Natural killer cell (primary cell): ENCODE data around the gene PSMG1. TPM values are rescaled to one million over a fixed set of nuclear protein-coding genes. Genes with fewer than 3 reads are reported as not detected.

Source experiments
- ATAC-seq, 3 donors: fragments of 150-1000 bp in 2 of 3; fragments of 200-7000 bp in 1 of 3; cut with Tn5 transposase; 1 replicate in 1 of 3; 2 replicates in 2 of 3; pipeline ENCODE4 v1.10.0; 2021; ENCODE audit warnings: mild to moderate bottlenecking in 2 of 3, moderate library complexity in 2 of 3
- DNase-seq, 2 donors: peaks; one replicate each; pipeline versions ENCODE4 v3.0.0 to v3.0.0-alpha.2; 2013 to 2021; ENCODE audit warnings: mixed read lengths in 1 of 2
- H3K27ac ChIP-seq: one replicate; pipeline ENCODE4 v1.5.1; 2013; ENCODE audit warnings: mild to moderate bottlenecking, low read length
- H3K27me3 ChIP-seq: one replicate; pipeline ENCODE4 v1.6.1; 2013; ENCODE audit warnings: low read length; ENCODE audit not compliant: control insufficient read depth, insufficient read depth
- H3K36me3 ChIP-seq: one replicate; pipeline ENCODE4 v1.6.1; 2013; ENCODE audit warnings: low read length; ENCODE audit not compliant: control insufficient read depth, insufficient read depth
- H3K4me1 ChIP-seq: one replicate; pipeline ENCODE4 v1.6.1; 2013; ENCODE audit warnings: low read length; ENCODE audit not compliant: control insufficient read depth, insufficient read depth
- H3K4me3 ChIP-seq: one replicate; pipeline ENCODE4 v1.5.1; 2013; ENCODE audit warnings: low read length
- H3K9me3 ChIP-seq: one replicate; pipeline ENCODE4 v1.6.1; 2013; ENCODE audit warnings: low read length; ENCODE audit not compliant: control insufficient read depth, insufficient read depth
- H3K27ac Mint-ChIP-seq, 2 donors: one replicate each; pipeline ENCODE4 v1.8.0; 2022; ENCODE audit warnings: mild to moderate bottlenecking in 2 of 2, mixed read lengths in 2 of 2, moderate library complexity in 1 of 2
- H3K27me3 Mint-ChIP-seq, 2 donors: one replicate each; pipeline ENCODE4 v1.8.0; 2022; ENCODE audit warnings: low read depth in 2 of 2, mixed read lengths in 2 of 2
- H3K36me3 Mint-ChIP-seq: one replicate; pipeline ENCODE4 v1.8.0; 2022; ENCODE audit warnings: mixed read lengths
- H3K4me1 Mint-ChIP-seq, 2 donors: one replicate each; pipeline ENCODE4 v1.8.0; 2022; ENCODE audit warnings: mixed read lengths in 2 of 2
- H3K4me3 Mint-ChIP-seq: one replicate; pipeline ENCODE4 v1.8.0; 2022; ENCODE audit warnings: mild to moderate bottlenecking, moderate library complexity, mixed read lengths
- H3K9me3 Mint-ChIP-seq, 2 donors: one replicate each; pipeline ENCODE4 v1.8.0; 2022; ENCODE audit warnings: mixed read lengths in 2 of 2
- CTCF ChIP-seq: fragments of 200-600 bp; IDR thresholded peaks from one replicate; pipeline ENCODE4 v1.8.0; 2022; ENCODE audit warnings: antibody characterized with exemption
- WGBS: methylation state at CpG from one replicate; pipeline ENCODE4 v1.1.7; 2013; ENCODE audit warnings: missing lambda C conversion rate; ENCODE audit not compliant: insufficient coverage; 5-methylcytosine and 5-hydroxymethylcytosine counted together
- intact Hi-C: fragments of 100-400 bp; cut with micrococcal nuclease; formaldehyde crosslinking; loops from one replicate; pipeline ENCODE4 v1.14.2; 2022
- total RNA-seq, 4 donors: library from RNA; stranded (reverse); fragments of 120-200 nt in 1 of 4; gene quantifications; one replicate each; pipeline versions ENCODE4 v1.2.3 to v1.2.4, GENCODE V29; 2013 to 2022

Gene PSMG1
- total RNA-seq, 3 donors from 2014 or later (not counting 1 experiment from before 2014, with no cell fraction given): 11.3 to 12.1 (median 12.0) TPM

GRCh38 chr21:39184050-39184980 lies 1.1 kb upstream of the PSMG1 start:
- no peaks in the 10 kb centered on the region for H3K9me3 ChIP-seq
- H3K36me3 Mint-ChIP-seq: no peaks in the 10 kb centered on the region
- H3K4me3 Mint-ChIP-seq: peak overlapping the region; percentile 98
- intact Hi-C loops: loop anchor here (5.0 kb wide), 1 partner anchor 263 kb away; the partner anchor contains the start of gene LCA5L
- peaks cover 29 to 48% of the 10 kb centered on the region in 2 donors for H3K4me1 Mint-ChIP-seq
- no peak for ATAC-seq
- no peaks in the 10 kb centered on the region for H3K36me3 ChIP-seq
- H3K9me3 Mint-ChIP-seq: no peaks in the 10 kb centered on the region
- 9% methylated on average over 21 of the region's 22 CpGs for WGBS
- H3K4me1 ChIP-seq: peaks cover 8% of the 10 kb centered on the region
- TF ChIP-seq CTCF: no peak
- DNase-seq: peak in 1 of 2 donors; percentile 38
- no peaks in the 10 kb centered on the region for H3K27me3 Mint-ChIP-seq
- peak overlapping the region; percentile 81 for H3K27ac ChIP-seq
- H3K27me3 ChIP-seq: no peaks in the 10 kb centered on the region
- peak overlapping the region; percentile 83 for H3K4me3 ChIP-seq
- H3K27ac Mint-ChIP-seq: peak overlapping the region; percentile 93 to 95

- WGBS: 2% methylated on average over 51 of the region's 51 CpGs
- H3K27ac ChIP-seq: peak overlapping the region; percentile 81
- no peaks in the 10 kb centered on the region for H3K27me3 Mint-ChIP-seq
Measured at GRCh38 chr21:39182484-39183271, 573 bp downstream of the PSMG1 start.

GRCh38 chr21:39182016-39182415 lies 1.2 kb downstream of the PSMG1 start:
- no peak for TF ChIP-seq CTCF
- H3K4me3 Mint-ChIP-seq: peak overlapping the region; percentile 98
- no peaks in the 10 kb centered on the region for H3K36me3 Mint-ChIP-seq
- H3K27me3 Mint-ChIP-seq: no peaks in the 10 kb centered on the region
- H3K9me3 ChIP-seq: no peaks in the 10 kb centered on the region
- H3K4me1 Mint-ChIP-seq: peaks cover 29 to 46% of the 10 kb centered on the region in 2 donors
- H3K27ac Mint-ChIP-seq: peak overlapping the region; percentile 93 to 95
- H3K27ac ChIP-seq: no peak overlapping the region
- no peaks in the 10 kb centered on the region for H3K9me3 Mint-ChIP-seq
- peaks cover 4% of the 10 kb centered on the region for H3K36me3 ChIP-seq
- no peak overlapping the region for H3K4me3 ChIP-seq
- peaks cover 8% of the 10 kb centered on the region for H3K4me1 ChIP-seq
- intact Hi-C loops: loop anchor here (2.0 to 5.0 kb wide), 2 partner anchors 131 to 265 kb away; partner anchors contain the start of genes BRWD1 and LCA5L
- no peak for ATAC-seq
- H3K27me3 ChIP-seq: no peaks in the 10 kb centered on the region
- WGBS: 65% methylated on average over 8 of the region's 8 CpGs
- peak in 1 of 2 donors; percentile 7 for DNase-seq

More at GRCh38 chr21:39182484-39183271, 573 bp downstream of the PSMG1 start:
- H3K9me3 Mint-ChIP-seq: no peaks in the 10 kb centered on the region
- DNase-seq (no peak), ATAC-seq (peak; percentile 31 to 51 (median 34))
- intact Hi-C loops: loop anchor here (1.0 to 5.0 kb wide), 3 partner anchors 130 to 265 kb away; partner anchors contain the start of genes BRWD1 and LCA5L
- no peak for TF ChIP-seq CTCF
- Histone ChIP-seq H3K9me3 (no peaks in the 10 kb centered on the region), H3K4me3 (peak overlapping the region; percentile 83), H3K4me1 (peaks cover 8% of the 10 kb centered on the region), H3K36me3 (peaks cover 3% of the 10 kb centered on the region), H3K27me3 (no peaks in the 10 kb centered on the region)
- peak overlapping the region; percentile 93 to 95 for H3K27ac Mint-ChIP-seq
- H3K4me1 Mint-ChIP-seq: peaks cover 29 to 48% of the 10 kb centered on the region in 2 donors
- H3K36me3 Mint-ChIP-seq: no peaks in the 10 kb centered on the region
- H3K4me3 Mint-ChIP-seq: peak overlapping the region; percentile 98
